Measurements from ENCODE around the gene NRP2.

GRCh38 chr2:205713086-205713485 is 30.8 kb downstream of the NRP2 start:
- no peak for TF ChIP-seq CTCF (conservative IDR thresholded peaks at IDR 0.05)
- no peak for TF ChIP-seq EZH2 (IDR thresholded peaks at IDR 0.05; ENCODE audit: low read depth)

Measured in PC-9 (cell line).